ENCODE measurements around the gene RIC1.

RIC1 gene

GRCh38 chr9:5825223-5825622 lies 196.3 kb downstream of the RIC1 start:
- no peak for TF ChIP-seq TAF1 (IDR thresholded peaks at IDR 0.05; ENCODE audit: borderline replicate concordance, insufficient read depth, low read length)
- TF ChIP-seq POLR2AphosphoS5 (IDR thresholded peaks at IDR 0.05; ENCODE audit: low read depth, low read length), result no peak
- TF ChIP-seq REST (IDR thresholded peaks at IDR 0.05; ENCODE audit: insufficient read depth in 1 of 2, low read depth in 2 of 2, low read length in 2 of 2), result no peak
- TF ChIP-seq SIN3A (IDR thresholded peaks at IDR 0.05; ENCODE audit: borderline replicate concordance, insufficient read depth, low read length), result no peak
- no peak for TF ChIP-seq FOXP2 (optimal IDR thresholded peaks at IDR 0.05; ENCODE audit: borderline replicate concordance, extremely low read depth, extremely low read length, insufficient read depth)

Measured in PFSK-1 (cell line).